Smooth muscle cell (in vitro differentiated cells): ENCODE measurements around the gene ADD2. TPM values are rescaled to one million over a fixed set of nuclear protein-coding genes. Genes with fewer than 3 reads are reported as not detected.

Source experiments
- DNase-seq: peaks from one replicate; lab custom pipeline; 2025; ENCODE audit not compliant: unreplicated experiment; lab: John Stamatoyannopoulos, UW
- H2AFZ ChIP-seq: fragments of 200-600 bp; sonication (generic); 2 replicates; pipeline ENCODE4 v1.6.0; 2016; ENCODE audit warnings: antibody characterized with exemption, low read depth, mild to moderate bottlenecking
- H3F3A ChIP-seq: fragments of 200-600 bp; sonication (generic); 2 replicates; pipeline ENCODE4 v1.6.0; 2017; ENCODE audit warnings: antibody characterized with exemption, low read depth
- H3K27ac ChIP-seq: fragments of 200-600 bp; sonication (generic); 2 replicates; pipeline ENCODE4 v1.5.1; 2016; ENCODE audit warnings: low read depth, mild to moderate bottlenecking
- H3K27me3 ChIP-seq: fragments of 200-600 bp; sonication (generic); 2 replicates; pipeline ENCODE4 v1.6.1; 2016; ENCODE audit warnings: low read depth, mild to moderate bottlenecking
- H3K36me3 ChIP-seq: fragments of 200-600 bp; sonication (generic); 2 replicates; pipeline ENCODE4 v1.5.1; 2016; ENCODE audit warnings: low read depth
- H3K4me1 ChIP-seq: fragments of 200-600 bp; sonication (generic); 2 replicates; pipeline ENCODE4 v1.5.1; 2016; ENCODE audit warnings: low read depth
- H3K4me2 ChIP-seq: fragments of 200-600 bp; sonication (generic); 2 replicates; pipeline ENCODE4 v1.6.0; 2016; ENCODE audit warnings: mild to moderate bottlenecking
- H3K4me3 ChIP-seq: fragments of 200-600 bp; sonication (generic); 2 replicates; pipeline ENCODE4 v1.5.1; 2016; ENCODE audit warnings: mild to moderate bottlenecking
- H3K79me2 ChIP-seq: fragments of 200-600 bp; sonication (generic); 2 replicates; pipeline ENCODE4 v1.6.0; 2016; ENCODE audit warnings: low read depth, mild to moderate bottlenecking
- H3K9ac ChIP-seq: fragments of 200-600 bp; sonication (generic); 2 replicates; pipeline ENCODE4 v1.6.0; 2016; ENCODE audit warnings: low read depth
- H3K9me3 ChIP-seq: fragments of 200-600 bp; sonication (generic); replicated peaks from 2 replicates; pipeline ENCODE4 v1.5.1; 2016; ENCODE audit warnings: low read depth
- H4K20me1 ChIP-seq: fragments of 200-600 bp; sonication (generic); 2 replicates; pipeline ENCODE4 v1.6.0; 2016; ENCODE audit warnings: low read depth
- WGBS: methylation state at CpG from one replicate; pipeline ENCODE4 v1.1.7; 2016; ENCODE audit warnings: low lambda C conversion rate; 5-methylcytosine and 5-hydroxymethylcytosine counted together
- polyA plus RNA-seq: library from polyadenylated mRNA; unstranded; fragments of >200 nt; fragmentation: Nextera tagmentation; extraction: Ambion mirVana; gene quantifications from 2 replicates; pipeline ENCODE4 v1.2.1, GENCODE V29; 2016
- total RNA-seq: library from RNA; depleted of rRNA; stranded (reverse); fragments of >200 nt; gene quantifications from 2 replicates; pipeline ENCODE4 v1.2.3, GENCODE V29; 2014
- TF ChIP-seq, protein P1 (sequence below): fragments of 200-600 bp; sonication (generic); IDR thresholded peaks from 2 replicates; pipeline ENCODE4 v1.5.1; 2017; ENCODE audit warnings: borderline replicate concordance, mild to moderate bottlenecking, antibody characterized with exemption; ENCODE audit not compliant: insufficient read depth, poor library complexity, severe bottlenecking

ADD2 gene
- total and polyA plus RNA-seq, 2 experiments from 2014 or later: 4.3 to 7.1 TPM

DNA sequence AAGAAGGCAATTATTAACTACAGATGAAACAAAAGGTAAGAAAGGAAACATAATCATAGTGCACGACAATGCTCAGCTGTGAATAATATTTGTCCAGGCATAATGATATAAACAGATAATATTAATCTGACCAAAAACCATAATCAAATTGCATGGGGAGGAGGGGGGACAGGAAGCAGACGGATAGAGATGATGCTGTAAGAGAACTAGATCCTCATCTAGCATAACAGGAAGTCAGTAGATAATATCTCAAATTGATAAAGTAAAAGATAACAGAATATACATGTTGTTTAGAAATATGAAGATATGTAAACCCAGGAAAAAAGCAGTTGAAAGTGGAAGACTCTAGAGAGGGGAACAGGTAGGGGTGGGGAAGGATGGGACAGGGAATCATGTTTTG lies 129.4 kb downstream of the ADD2 start:
- Histone ChIP-seq H3K27ac (no peak overlapping the region), H3K4me1 (no peaks in the 10 kb centered on the region)
- TF ChIP-seq, protein P1, sequence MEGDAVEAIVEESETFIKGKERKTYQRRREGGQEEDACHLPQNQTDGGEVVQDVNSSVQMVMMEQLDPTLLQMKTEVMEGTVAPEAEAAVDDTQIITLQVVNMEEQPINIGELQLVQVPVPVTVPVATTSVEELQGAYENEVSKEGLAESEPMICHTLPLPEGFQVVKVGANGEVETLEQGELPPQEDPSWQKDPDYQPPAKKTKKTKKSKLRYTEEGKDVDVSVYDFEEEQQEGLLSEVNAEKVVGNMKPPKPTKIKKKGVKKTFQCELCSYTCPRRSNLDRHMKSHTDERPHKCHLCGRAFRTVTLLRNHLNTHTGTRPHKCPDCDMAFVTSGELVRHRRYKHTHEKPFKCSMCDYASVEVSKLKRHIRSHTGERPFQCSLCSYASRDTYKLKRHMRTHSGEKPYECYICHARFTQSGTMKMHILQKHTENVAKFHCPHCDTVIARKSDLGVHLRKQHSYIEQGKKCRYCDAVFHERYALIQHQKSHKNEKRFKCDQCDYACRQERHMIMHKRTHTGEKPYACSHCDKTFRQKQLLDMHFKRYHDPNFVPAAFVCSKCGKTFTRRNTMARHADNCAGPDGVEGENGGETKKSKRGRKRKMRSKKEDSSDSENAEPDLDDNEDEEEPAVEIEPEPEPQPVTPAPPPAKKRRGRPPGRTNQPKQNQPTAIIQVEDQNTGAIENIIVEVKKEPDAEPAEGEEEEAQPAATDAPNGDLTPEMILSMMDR: no peak

DNA sequence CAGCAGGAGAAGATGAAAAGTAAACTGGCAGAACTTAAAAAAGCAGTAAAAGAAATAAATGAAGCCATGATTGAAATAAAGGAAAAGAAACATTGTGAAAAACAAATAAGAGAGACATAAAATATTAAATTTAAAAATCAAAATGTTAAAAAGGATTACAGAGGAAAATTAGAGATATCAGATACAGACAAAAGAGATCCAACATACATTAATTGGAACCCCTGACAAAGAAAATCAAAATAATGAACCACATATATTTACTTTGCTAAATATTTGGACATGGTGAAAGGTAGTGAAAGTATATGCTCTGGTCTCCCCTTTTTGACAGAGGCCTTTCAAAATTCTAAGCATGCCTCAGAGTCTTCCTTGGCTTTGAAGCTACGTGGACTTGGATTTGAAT lies 134.5 kb downstream of the ADD2 start:
- H3K4me3 ChIP-seq: no peak overlapping the region

More for the DNA sequence above, 129.4 kb downstream of the ADD2 start:
- H3K79me2 ChIP-seq: no peaks in the 10 kb centered on the region
- H3K27me3 ChIP-seq: no peaks in the 10 kb centered on the region
- WGBS: 93% methylated on average over 2 of the region's 2 CpGs
- H3F3A ChIP-seq: no peaks in the 10 kb centered on the region
- H4K20me1 ChIP-seq: no peaks in the 10 kb centered on the region
- DNase-seq: no peak
- H2AFZ ChIP-seq: no peak overlapping the region
- H3K36me3 ChIP-seq: no peaks in the 10 kb centered on the region
- H3K9ac ChIP-seq: no peak overlapping the region
- H3K4me3 ChIP-seq: no peak overlapping the region
- H3K4me2 ChIP-seq: no peak overlapping the region
- H3K9me3 ChIP-seq: no peaks in the 10 kb centered on the region

DNA sequence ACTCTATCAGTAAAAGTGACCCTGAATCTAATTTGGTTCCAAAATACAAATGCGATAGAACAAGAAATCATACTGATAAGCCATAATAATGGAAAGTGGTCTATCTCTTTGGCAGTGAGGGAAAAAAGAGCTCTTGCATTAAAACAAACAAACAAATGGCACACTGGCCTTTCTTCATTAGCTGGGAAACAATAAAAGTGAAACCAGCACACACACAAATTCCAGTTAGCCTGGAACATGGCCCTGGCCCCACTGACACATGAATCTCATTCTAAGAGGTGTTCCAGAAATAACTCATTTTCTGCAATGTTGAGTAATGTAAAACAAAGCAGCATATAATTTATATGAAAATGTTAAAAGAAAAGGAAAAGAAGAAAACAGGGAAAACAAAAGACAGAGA lies 135.0 kb downstream of the ADD2 start:
- Histone ChIP-seq H3K79me2 (no peaks in the 10 kb centered on the region), H3K4me1 (no peaks in the 10 kb centered on the region), H3K36me3 (no peaks in the 10 kb centered on the region), H3K4me2 (no peak overlapping the region), H3F3A (no peaks in the 10 kb centered on the region), H4K20me1 (no peaks in the 10 kb centered on the region), H3K4me3 (no peak overlapping the region), H3K9ac (no peak overlapping the region), H3K27ac (no peak overlapping the region), H2AFZ (no peak overlapping the region), H3K27me3 (no peaks in the 10 kb centered on the region), H3K9me3 (no peaks in the 10 kb centered on the region)
- 95% methylated on average over 1 of the region's 1 CpG for WGBS
- TF ChIP-seq, protein P1: no peak
- no peak for DNase-seq

More for the DNA sequence above, 134.5 kb downstream of the ADD2 start:
- DNase-seq: no peak
- no peak overlapping the region for H3K4me2 ChIP-seq
- 75% methylated on average over 1 of the region's 1 CpG for WGBS
- no peaks in the 10 kb centered on the region for H3K4me1 ChIP-seq
- H3F3A ChIP-seq: no peaks in the 10 kb centered on the region
- no peak overlapping the region for H2AFZ ChIP-seq
- H4K20me1 ChIP-seq: no peaks in the 10 kb centered on the region
- no peak overlapping the region for H3K27ac ChIP-seq
- no peaks in the 10 kb centered on the region for H3K79me2 ChIP-seq
- no peaks in the 10 kb centered on the region for H3K9me3 ChIP-seq
- H3K27me3 ChIP-seq: no peaks in the 10 kb centered on the region
- H3K36me3 ChIP-seq: no peaks in the 10 kb centered on the region
- TF ChIP-seq, protein P1: no peak
- no peak overlapping the region for H3K9ac ChIP-seq

DNA sequence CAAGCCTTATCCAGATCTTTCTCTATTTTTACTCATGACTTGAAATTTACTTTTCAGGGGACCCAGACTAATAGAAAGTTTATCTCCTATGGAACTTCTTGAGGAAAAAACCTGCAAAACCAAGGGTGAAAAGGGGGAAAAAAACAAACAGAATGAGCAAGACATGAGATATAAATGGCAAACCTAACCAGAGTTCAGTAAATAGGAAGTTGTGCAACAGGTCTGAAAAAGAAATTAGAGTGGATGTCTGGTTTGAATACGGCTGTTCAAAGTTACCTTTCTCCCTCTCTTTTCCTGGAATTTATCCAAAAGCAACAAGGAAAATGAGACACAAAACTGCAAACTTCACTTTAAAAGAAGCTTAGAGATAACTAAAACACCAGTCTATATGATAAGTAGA lies 135.6 kb downstream of the ADD2 start:
- no peak overlapping the region for H2AFZ ChIP-seq
- H3K9me3 ChIP-seq: no peaks in the 10 kb centered on the region
- H3K4me3 ChIP-seq: no peak overlapping the region
- H3K4me2 ChIP-seq: no peak overlapping the region
- H4K20me1 ChIP-seq: no peaks in the 10 kb centered on the region
- no peak for DNase-seq
- H3K79me2 ChIP-seq: no peaks in the 10 kb centered on the region
- no peak overlapping the region for H3K27ac ChIP-seq
- no peaks in the 10 kb centered on the region for H3K4me1 ChIP-seq
- TF ChIP-seq, protein P1: no peak
- no peaks in the 10 kb centered on the region for H3F3A ChIP-seq
- H3K36me3 ChIP-seq: no peaks in the 10 kb centered on the region
- no peaks in the 10 kb centered on the region for H3K27me3 ChIP-seq
- 84% methylated on average over 1 of the region's 1 CpG for WGBS
- H3K9ac ChIP-seq: no peak overlapping the region
